Fibroblast of the conjunctiva (primary cell): Measurements from ENCODE around the gene IRF7.

ENCODE experiments used
- DNase-seq: peaks from one replicate; pipeline ENCODE4 v3.0.0-alpha.2; 2010; ENCODE audit warnings: low read depth

The IRF7 gene

DNA sequence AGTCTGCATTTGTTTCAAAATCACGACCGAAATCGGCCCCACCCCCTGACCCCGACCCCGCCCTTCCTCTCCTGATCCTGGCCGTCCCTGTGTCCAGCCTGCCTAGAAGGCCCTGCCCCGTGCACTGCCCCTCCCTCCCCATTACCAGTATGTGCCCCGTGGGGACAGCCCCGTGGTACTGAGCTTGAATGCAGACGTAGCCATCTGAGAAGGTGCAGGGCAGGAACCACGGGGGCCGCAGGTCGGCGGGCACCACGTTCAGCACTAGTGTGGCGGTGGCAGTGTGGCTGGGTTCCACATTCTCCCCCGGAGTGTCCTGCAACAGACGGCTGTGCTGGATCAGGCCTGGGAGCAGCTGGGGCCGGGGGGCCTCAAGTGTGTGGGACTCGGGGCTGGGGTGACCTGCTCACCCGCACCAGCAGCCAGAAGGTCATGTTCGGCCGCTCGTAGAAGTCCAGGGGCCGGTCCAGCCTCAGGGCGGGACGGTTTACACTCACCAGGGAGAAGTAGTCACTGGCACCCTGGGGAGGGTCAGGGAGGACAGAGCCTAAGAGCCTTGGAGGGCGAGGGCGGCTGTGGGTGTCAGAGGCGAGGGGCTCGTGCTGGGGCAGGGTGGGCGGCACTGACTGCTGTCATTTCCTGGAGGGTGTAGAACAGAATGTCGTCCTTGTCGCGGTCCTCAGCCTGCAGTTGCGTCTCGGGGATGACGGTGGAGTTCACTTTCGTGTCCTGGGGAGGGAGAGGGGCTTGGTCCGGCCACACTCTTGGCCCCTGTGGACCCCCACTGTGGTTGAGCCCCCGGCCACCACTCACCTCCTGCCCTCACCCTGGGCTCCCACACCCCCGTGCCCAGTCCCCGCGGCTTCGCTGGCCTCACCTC is 5.4 kb upstream of the IRF7 start:
- DNase-seq = no peak

DNA sequence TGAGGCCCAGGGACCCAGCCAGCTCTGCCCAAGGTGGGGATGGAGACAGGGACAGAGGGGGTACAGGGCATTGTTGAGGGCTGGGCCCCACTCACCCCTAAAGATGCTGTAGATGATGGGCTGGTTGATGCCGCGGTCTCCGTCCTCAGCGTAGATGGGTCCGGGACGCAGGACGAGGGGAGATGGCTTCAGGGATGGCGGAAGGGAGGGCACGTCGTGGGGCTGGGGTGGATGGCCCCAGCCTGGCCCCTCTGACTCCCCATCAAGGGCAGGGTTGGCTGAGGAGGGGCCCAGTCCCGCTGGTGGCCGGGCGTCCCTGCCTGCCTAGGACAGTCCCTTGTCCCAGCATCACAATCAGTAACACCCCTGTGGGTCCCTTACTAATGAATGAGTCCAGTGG is 4.5 kb upstream of the IRF7 start:
- no peak for DNase-seq

DNA sequence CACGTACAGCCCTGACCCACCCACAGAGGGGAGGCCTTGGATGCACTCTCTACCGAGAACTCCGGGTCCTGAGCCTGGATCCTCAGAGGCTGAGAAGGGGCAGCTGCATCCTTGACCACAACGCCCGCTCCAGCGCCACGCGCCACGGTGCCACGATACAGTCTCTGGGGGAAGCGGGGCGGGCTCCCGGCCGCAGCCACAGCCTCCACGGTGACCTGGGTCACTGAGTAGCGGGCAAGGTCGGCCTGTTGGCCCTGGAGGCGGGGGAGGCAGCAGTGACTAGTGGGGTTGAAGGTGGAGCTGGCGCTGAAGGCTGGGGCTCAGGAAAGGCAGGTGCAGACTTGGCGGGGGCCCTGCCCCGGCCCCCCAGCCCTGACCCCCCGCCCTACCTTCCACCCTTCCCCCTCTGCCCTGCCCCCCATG is 3.9 kb upstream of the IRF7 start:
- no peak for DNase-seq

DNA sequence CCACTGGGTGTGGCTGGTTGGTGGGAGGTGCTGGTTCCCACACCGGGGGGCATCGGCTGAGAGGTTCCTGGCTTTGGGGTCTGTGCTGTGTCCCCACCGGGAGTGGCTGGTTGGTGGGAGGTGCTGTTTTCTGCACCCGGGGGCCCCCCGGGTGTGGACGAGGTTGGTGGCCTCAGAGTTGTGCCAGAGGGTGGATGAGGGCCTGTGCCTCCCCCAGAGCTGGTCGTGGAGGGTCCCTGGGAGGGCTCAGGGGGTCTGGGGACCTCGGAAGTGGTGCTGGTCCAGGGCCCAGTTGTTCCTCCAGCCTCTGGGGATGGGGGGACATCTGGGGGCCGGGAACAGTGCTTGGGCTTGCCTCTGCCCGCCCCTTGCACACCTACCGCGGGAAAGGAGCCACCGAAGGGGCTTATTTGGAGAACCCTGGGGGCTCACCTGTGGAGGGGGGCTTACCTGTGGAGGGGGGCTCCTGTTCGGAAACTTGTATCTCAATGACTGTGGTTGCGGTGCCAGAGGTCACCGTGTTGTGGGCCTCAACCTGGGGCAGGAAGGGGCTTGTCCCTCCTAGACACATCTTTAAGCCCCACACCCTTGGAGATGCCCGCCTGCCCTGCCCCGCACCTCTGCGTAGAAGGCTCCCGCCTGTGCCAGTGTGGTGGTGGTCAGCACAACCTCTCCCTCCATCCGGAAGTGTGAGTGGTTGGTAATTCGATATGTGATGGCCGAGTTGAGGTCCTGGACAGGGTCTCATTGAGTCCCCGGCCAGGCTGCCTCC is 3.3 kb upstream of the IRF7 start:
- no peak for DNase-seq

DNA sequence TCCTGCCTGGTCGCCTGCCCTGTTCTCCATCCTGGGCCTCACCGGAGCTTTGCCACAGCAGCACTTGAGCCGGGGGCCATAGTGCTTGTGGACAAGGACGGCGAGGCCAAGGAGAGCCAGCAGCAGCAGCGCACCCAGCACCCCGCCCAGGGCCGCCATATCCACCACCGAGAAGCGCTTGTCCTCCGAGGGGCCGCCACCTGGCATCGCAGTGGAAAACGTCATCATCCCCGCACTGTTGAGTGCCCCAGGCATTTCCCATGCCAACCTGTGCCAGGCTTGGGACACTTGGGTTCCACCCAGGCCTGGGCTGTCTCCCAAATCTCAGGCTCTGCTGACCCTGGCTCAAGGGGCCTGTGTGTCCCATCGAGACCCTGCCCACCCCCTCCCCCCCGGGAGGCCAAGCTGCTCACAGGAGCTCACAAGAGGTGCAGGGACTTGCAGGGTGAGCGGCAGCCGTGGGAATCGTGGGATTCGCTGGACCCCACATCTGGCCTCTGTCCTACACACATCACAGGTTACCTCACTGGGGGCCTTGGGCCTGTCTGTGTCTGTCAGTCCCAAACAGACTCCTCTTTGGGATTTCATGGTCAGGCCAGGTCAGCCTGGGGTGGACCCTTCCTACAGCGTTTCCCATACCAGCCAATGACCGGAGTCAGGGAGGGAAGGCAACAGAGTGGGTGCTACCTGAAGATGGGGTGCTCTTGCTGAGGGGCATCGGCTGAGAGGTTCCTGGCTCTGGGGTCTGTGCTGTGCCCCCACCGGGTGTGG is 2.3 kb upstream of the IRF7 start:
- DNase-seq = no peak

DNA sequence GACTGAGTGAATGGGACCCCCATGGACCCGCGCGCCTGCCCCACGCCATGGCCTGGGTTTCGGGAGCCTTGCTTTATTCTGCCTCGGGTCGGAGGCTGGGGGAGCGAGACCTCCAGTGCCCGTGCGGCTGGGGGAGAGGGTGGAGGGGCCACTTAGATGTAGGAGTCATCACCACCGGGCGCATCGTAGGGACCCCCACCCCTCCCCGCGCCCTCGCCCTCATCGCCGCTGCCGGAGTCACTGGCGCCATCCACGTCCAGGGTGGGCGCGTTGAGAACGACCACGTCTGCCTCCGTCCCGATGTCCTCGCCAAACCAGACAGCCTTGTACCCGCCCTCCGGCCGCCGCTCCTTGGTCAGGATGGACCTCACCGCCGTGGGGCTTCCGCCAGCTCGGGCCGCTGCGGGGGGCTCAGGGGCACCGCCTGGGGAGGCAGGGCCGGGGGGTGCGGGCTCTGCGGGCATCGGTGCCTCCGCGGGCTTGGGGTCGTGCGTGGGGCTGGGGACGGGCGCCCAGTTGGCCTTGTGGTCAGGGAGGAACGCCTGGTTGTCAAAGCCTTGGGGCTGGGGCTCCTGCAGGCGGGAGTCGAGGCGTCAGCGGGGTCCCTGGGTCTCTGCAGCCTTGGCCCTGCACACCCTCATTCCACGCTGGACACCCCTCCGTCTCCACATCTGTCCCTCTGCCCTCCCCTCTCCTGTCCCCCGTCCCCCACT is 1.6 kb upstream of the IRF7 start:
- no peak for DNase-seq

DNA sequence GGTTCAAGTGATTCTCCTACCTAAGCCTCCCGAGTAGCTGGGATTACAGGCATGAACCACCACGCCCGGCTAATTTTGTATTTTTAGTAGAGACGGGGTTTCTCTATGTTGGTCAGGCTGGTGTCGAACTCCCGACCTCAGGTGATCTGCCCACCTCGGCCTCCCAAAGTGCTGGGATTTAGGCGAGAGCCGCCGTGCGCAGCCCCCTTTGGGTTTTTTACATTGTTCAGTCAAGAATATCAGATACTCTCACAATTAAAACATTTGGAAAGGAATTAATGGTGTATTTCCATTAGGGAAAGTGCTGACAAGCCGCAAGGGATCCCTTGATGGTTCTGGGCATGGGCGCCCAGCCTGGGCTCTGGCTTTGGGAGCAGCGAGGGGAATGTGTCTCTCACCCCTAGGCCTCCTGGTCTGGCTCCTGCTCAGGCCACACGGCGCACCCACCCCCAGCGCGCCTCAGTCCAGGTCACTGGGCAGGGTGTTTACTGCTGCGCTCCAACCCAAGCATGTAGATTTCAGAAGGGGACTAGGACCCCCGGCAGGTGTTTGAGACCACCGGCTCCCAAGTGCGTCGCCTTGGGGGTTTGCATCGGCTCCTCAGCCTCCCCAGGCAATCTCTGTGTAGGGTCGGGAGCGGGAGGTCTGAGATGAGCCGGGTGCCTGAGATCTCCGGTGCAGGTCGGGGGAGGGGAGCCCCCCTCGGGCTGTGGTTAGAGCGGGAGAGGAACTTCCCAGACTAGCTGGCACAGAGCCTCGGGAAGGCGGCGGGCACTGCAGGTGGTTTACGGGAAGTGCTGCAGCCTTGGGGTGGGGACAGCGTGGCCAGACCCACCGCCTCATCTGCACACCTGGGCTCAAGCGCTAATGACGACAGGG is 809 bp upstream of the IRF7 start:
- DNase-seq = no peak

DNA sequence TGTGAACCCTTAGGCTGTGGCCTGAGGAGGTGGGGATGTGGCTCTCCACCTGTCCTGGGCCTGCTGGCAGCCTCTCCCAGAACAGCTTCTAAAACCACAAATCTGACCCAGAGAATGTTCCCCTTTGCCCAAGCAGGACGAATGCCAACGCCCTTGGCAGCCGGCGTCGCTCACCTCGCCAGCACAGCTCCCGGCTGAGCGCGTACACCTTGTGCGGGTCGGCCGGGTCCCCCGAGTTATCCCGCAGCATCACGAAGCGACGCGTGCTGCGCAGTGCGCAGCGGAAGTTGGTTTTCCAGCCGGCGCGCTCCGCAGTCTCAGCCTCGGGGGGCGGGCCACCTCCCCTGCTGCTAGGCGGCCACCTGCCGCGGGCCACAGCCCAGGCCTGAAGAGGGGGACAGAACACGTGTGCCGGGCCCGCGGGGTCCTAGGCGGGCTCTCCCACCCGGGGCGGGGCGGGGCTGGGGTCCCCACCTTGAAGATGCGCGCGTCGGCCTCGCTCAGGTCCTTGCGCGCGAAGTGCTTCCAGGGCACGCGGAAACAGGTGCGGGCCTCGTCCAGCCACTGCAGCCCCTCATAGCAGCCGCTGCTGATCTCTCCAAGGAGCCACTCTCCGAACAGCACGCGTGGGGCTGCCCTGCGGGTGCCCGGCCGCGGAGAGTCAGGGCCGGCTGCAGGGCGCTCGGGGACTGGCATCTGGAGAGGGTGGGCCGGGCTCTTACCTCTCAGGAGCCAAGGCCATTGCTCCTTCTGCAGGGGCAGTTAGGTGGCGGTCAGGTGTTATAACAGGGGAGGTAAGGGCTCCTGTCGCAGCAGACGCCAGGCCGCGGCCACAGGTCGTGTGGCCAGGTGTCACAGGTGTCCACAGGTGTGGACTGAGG is 887 bp downstream of the IRF7 start:
- no peak for DNase-seq

DNA sequence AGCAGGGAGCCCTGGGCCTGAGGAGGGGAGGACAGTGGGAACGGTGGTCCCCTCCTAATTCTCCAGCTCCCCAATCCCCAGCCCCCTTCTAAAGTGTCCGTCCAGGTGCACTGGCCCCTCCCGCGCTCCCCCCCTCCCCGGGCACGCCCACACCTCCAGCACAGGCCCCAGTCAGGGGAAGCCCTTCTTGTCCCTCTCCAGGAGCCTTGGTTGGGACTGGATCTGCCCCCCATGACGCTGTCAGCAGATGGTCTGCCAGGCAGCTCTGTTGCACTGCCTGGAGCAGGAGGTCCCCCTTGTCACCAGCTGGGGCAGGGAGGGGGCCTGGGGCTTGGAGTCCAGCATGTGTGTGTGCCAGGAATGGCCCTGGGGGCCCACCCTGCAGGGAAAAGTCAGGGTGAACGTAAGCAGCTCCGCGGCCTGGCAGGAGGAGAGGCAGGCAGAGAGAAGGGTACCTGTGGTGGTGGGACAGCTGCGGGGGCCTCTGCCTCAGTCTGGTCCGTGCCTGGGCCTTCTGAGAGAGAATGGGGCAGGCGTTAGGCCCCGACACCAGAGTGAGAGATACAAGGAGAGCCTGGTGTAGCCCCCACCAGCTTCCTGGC is 1.6 kb downstream of the IRF7 start:
- no peak for DNase-seq

DNA sequence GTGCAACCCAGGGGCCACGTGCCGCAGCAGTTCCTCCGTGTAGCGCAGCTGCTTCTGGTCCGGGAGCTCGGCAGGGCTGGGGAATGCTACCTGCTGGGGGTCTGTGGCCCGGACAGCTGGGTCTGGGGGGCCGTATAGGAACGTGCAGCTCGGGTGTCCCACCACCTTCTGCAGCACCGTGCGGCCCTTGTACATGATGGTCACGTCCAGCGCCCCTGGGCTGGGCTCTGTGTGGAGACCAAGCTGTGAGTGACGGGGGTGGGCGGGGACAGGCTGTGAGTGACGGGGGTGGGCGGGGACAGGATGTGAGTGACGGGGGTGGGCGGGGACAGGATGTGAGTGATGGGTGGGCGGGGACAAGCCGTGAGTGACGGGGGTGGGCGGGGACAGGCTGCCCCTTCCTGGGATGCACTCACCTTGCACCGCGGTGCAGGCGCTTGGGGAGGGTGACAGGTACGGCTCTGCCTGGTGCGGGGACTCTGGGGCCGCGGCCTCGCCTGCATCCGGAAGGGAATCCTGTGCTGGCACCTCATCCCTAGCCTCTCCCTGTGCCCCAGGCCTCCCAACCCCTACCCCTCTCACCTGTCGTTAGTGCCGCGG is 2.3 kb downstream of the IRF7 start:
- DNase-seq = no peak

DNA sequence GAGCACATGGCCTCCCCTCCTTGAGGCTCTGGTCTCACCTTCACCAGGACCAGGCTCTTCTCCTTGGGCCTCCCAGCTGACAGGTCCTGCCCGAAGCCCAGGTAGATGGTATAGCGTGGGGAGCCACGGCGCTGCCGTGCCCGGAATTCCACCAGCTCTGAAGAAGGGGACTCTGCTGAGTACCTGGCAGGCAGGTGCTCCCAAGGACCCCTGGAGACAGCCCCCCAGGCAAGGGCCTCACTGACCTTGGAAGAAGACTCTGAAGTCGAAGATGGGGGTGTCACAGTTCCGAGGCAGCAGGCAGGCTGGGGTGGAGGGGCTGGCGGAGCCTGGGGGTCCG is 2.8 kb downstream of the IRF7 start:
- DNase-seq = no peak

DNA sequence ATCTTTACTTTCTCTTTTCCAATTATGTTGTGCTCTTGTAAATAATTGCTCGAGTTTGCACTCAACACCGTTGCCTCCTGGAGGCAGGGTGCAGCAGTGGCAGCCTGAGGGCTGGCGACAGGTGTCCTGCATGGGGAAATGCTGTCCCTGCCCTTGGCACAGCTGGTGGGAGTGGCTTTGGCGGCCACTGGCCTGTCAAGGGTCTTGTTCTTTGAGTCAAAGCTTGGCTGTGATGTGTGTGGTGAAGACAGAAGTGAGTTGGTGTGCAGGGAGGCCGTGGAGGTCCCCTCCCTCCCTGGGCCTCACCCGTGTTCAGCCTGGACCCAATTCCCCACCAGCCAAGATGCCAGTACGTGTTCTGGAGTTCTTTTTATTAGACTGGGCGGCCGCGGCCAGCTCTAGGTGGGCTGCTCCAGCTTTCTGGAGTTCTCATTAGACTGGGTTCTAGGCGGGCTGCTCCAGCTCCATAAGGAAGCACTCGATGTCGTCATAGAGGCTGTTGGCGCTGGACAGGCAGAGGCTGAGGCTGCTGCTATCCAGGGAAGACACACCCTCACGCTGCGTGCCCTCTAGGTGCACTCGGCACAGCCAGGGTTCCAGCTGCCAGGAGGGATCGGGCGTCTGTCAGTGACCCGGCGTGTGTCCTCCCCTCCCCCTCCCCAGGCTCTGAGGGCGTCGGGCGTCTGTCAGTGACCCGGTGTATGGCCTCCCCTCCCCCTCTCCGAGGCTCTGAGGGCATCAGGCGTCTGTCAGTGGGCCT is 3.4 kb downstream of the IRF7 start:
- DNase-seq = no peak

DNA sequence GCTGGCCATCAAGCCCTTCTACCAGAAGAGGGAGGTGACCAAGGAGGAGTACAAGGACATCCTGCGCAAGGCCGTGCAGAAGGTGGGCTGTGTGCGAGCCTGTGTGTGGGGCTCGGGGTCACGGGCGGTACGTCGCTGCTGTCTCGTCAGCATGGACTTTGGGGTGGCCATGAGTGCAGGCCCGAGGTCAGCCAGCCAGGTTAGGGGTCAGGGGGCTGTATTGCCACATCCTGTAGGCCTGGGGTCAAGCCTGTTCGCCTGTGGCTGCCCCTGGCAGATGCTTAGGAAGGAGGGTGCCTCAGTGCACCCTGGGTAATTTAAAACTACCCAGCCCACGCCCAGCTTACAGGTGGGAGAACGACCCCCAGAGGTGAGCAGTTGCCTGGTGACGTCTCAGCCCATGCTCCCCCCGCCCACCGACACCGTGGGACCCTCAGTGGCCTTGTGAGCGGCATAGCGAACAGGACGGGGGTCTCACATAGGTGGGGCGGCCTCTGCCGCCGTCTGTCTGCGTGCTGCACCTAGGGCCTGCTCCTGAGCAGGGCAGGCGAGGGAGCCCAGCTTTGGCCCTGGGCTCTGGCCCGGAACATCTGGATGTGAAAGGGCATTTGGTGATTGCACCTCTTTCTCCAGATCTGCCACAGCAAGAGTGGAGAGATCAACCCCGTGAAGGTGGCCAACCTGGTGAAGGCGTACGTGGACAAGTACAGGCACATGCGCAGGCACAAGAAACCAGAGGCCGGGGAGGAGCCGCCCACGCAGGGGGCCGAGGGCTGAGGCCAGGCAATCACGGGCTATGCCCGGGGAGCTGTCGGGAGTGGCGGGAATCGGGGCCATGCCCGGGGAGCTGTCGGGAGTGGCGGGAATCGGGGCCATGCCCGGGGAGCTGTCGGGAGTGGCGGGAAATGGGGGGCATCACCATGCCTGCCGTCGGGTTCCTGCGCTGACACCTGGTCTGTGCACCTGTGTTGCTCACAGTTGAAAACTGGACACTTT is 4.5 kb downstream of the IRF7 start:
- no peak for DNase-seq

DNA sequence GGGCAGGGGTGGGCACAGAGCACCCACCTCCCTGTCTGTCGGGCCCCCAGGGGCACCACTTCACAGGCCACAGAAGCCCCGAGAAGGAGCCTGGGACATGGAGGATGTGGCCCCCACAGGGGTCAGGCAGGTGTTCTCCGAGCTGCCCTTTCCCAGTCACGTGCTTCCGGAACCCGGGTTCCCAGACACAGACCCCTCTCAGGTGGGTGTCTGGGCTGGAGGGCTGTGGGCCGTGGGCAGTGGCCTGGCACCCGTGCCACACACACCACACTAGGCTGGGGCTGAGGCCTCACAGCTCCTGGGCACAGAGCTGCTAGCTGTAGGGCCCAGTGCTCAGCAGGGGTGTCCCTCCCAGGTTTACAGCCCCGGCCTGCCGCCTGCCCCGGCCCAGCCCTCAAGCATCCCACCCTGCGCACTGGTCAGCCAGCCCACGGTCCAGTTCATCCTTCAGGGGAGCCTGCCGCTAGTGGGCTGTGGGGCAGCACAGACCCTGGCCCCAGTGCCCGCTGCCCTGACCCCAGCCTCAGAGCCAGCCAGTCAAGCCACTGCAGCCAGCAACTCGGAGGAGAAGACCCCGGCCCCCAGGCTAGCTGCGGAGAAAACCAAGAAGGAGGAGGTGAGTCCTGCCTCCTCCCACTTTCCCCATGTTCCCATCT is 5.5 kb downstream of the IRF7 start:
- no peak for DNase-seq

DNA sequence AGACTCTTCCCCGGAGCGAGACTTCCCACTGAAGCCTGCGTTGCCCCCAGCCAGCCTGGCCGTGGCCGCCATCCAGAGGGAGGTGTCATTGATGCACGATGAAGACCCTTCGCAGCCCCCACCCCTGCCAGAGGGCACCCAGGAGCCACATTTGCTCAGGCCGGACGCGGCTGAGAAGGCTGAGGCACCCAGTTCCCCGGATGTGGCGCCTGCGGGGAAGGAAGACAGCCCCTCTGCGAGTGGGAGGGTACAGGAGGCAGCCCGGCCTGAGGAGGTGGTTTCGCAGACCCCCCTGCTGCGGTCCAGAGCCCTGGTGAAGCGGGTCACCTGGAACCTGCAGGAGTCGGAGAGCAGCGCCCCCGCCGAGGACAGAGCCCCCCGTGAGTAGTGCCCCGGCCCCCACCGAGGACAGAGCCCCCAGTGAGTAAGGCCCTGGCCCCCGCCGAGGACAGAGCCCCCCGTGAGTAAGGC is 6.4 kb downstream of the IRF7 start:
- DNase-seq = no peak

DNA sequence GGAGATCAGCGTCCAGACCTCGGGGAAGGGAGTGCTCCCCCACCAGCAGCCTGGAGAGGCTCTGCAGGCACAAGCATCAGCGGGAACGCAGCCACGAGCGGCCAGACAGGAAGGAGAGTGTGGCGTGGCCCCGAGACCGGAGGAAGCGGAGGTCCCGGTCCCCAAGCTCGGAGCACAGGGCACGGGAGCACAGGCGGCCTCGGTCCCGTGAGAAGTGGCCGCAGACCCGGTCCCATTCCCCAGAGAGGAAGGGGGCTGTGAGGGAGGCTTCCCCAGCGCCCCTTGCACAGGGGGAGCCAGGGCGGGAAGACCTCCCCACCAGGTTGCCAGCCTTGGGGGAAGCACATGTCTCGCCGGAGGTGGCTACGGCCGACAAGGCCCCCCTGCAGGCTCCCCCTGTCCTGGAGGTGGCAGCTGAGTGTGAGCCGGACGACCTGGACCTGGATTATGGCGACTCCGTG is 6.9 kb downstream of the IRF7 start:
- DNase-seq = no peak
